GM18507 (cell line): ENCODE results near the gene SORBS1.

Source experiments
- DNase-seq: peaks from one replicate; pipeline ENCODE4 v3.0.0; 2011; ENCODE audit warnings: low read depth; ENCODE audit not compliant: insufficient read length; ENCODE audit errors: extremely low spot score
- FAIRE-seq: peaks from 2 replicates; lab custom pipeline; 2011; peaks lifted over from hg19 to GRCh38; lab: Jason Lieb, UNC

The SORBS1 gene

GRCh38 chr10:95567903-95568630 is 6.9 kb upstream of the SORBS1 start:
- no peak for FAIRE-seq

GRCh38 chr10:95566136-95566535 is 5.0 kb upstream of the SORBS1 start:
- no peak for FAIRE-seq

More at GRCh38 chr10:95567903-95568630, 6.9 kb upstream of the SORBS1 start:
- DNase-seq: no peak

GRCh38 chr10:95565336-95565735 is 4.2 kb upstream of the SORBS1 start:
- no peak for DNase-seq
- no peak for FAIRE-seq

More at GRCh38 chr10:95566136-95566535, 5.0 kb upstream of the SORBS1 start:
- DNase-seq: no peak

GRCh38 chr10:95564291-95564690 is 3.1 kb upstream of the SORBS1 start:
- DNase-seq (no peak), FAIRE-seq (no peak)

GRCh38 chr10:95562341-95562965 is 1.3 kb upstream of the SORBS1 start:
- FAIRE-seq: no peak
- DNase-seq: no peak

- DNase-seq (no peak), FAIRE-seq (no peak)
Observed at GRCh38 chr10:95561864-95562177, 650 bp upstream of the SORBS1 start.

- FAIRE-seq (peak; percentile 60), DNase-seq (peak; percentile 33)
Observed at GRCh38 chr10:95560278-95561176, 644 bp downstream of the SORBS1 start.

- FAIRE-seq: no peak
- no peak for DNase-seq
Observed at GRCh38 chr10:95559896-95560277, 1.3 kb downstream of the SORBS1 start.

- no peak for DNase-seq
- FAIRE-seq: no peak
Observed at GRCh38 chr10:95559471-95559870, 1.7 kb downstream of the SORBS1 start.

- no peak for FAIRE-seq
Observed at GRCh38 chr10:95558593-95559320, 2.4 kb downstream of the SORBS1 start.

GRCh38 chr10:95556994-95557767 is 4.0 kb downstream of the SORBS1 start:
- FAIRE-seq (no peak), DNase-seq (no peak)

More at GRCh38 chr10:95558593-95559320, 2.4 kb downstream of the SORBS1 start:
- DNase-seq: no peak

- FAIRE-seq: no peak
- DNase-seq: no peak
Observed at GRCh38 chr10:95553674-95554073, 7.5 kb downstream of the SORBS1 start.

- DNase-seq (no peak), FAIRE-seq (no peak)
Observed at GRCh38 chr10:95552679-95553342, 8.4 kb downstream of the SORBS1 start.

- DNase-seq: no peak
- FAIRE-seq: no peak
Observed at GRCh38 chr10:95550073-95550672, 11.0 kb downstream of the SORBS1 start.

- FAIRE-seq: no peak
Observed at GRCh38 chr10:95547791-95548435, 13.3 kb downstream of the SORBS1 start.

GRCh38 chr10:95547197-95547596 is 14.0 kb downstream of the SORBS1 start:
- DNase-seq: no peak

More at GRCh38 chr10:95547791-95548435, 13.3 kb downstream of the SORBS1 start:
- DNase-seq: no peak

GRCh38 chr10:95545981-95546380 is 15.2 kb downstream of the SORBS1 start:
- FAIRE-seq (no peak), DNase-seq (no peak)

More at GRCh38 chr10:95547197-95547596, 14.0 kb downstream of the SORBS1 start:
- no peak for FAIRE-seq
